Astrocyte (in vitro differentiated cells and primary cell): ENCODE measurements around the gene ACSM6.

ENCODE experiments used
- EZH2 ChIP-seq: IDR thresholded peaks from 2 replicates; pipeline ENCODE4 v1.6.1; 2012; ENCODE audit warnings: mild to moderate bottlenecking, low read length, inconsistent platforms; ENCODE audit not compliant: insufficient read depth
- TF ChIP-seq, protein P1 (sequence below): IDR thresholded peaks from 2 replicates; pipeline ENCODE4 v1.5.1; 2011; ENCODE audit warnings: low read depth, mild to moderate bottlenecking, inconsistent platforms, low read length, moderate library complexity; ENCODE audit not compliant: insufficient read depth

DNA sequence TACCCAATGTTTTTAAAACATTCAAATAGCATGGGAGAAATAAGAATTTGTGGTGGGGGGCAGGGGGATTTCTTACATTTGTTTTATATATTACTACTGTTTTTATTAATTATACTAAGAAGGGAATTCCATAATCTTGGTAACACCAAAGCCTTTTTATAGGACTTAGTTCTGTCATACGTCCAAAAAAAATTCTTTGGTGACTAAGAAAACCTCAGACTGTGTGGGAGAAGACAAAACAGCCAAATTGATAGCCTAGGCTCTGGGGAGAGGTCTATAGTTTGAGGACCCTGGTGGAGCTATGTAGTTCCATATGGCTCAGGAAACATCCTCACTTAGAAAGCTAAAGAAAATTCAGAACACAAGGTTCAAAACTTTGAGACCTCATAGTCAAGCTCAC, 23.4 kb downstream of the ACSM6 start:
- TF ChIP-seq, protein P1, sequence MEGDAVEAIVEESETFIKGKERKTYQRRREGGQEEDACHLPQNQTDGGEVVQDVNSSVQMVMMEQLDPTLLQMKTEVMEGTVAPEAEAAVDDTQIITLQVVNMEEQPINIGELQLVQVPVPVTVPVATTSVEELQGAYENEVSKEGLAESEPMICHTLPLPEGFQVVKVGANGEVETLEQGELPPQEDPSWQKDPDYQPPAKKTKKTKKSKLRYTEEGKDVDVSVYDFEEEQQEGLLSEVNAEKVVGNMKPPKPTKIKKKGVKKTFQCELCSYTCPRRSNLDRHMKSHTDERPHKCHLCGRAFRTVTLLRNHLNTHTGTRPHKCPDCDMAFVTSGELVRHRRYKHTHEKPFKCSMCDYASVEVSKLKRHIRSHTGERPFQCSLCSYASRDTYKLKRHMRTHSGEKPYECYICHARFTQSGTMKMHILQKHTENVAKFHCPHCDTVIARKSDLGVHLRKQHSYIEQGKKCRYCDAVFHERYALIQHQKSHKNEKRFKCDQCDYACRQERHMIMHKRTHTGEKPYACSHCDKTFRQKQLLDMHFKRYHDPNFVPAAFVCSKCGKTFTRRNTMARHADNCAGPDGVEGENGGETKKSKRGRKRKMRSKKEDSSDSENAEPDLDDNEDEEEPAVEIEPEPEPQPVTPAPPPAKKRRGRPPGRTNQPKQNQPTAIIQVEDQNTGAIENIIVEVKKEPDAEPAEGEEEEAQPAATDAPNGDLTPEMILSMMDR, result no peak
- TF ChIP-seq EZH2, result no peak
